Right kidney (tissue), 1 donor: ENCODE results near the gene BPGM.
"Not testable (repeated sequence)": the region's sequence is repeated elsewhere in the genome, so short reads cannot be mapped to it uniquely, and the experiment has no call there.

ENCODE experiments used
- DNase-seq: peaks from one replicate; pipeline ENCODE4 v3.0.0-alpha.2; 2016

Gene BPGM

GRCh38 chr7:134630237-134630636 is 16.4 kb upstream of the BPGM start:
- no peak for DNase-seq

DNA sequence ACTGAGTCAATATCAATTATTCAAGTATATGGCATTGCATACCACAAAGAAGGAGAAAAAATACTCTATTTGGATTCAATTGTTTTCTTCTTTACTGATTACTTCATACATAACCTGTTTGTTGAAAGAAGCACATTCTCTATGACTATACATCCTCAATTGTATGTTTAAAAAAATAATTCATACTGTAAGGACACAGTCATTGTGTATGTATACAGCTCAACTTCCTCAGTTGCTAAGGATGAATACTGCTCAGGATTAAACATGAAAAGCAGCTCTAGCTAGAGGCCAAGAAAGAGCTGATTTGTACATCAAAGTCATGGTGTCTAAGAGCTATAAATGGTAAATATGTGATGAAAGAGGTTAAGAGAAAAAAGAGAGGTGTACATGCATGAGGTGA is 15.8 kb upstream of the BPGM start:
- DNase-seq: no peak

- no peak for DNase-seq
Measured at GRCh38 chr7:134632052-134632451, 14.6 kb upstream of the BPGM start.

DNA sequence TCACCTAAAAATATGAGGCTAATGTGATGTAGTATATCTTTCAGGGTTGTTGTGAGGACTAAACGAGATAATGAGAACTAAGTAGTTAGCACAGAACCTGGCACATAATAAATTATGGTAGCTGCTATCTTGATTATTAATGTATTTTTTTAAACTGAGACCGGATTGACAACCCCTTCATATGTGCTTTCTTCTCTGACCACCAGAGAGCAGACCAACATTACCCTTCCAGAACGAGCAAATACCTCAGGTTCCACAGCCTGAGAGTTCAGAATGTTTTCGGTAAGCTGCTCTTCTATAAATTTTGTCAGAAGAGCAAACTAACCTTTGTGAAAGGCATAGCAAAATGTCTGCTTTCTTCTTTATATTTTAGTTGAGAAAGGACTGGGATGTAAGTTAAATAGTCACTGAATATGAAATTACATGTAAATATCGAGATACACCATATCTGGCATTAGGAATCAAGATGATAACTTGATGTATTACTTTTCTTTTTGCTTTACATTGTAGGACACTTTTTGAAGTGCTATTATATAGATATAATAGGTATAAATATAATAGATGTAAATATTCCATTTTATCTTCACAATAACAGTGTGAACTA is 13.6 kb upstream of the BPGM start:
- no peak for DNase-seq

DNA sequence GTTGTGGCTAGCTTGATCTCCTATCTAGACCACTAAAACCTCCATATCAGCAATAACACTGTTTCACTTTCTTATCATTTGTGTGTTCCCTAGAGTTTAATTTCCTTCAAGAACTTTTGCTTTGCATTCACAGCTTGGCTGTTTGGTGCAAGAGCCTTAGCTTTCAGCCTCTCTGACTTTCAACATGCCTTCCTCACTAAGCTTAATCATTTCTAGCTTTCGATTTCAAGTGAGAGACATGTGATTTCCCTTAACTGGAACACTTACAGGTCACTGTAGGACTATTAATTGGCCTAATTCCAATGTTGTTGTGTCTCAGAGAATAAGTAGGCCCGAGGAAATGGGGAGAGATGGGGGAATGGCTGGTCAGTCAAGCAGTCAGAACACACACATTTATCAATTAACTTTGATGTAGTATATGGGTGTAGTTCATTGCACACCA is 10.6 kb upstream of the BPGM start:
- no peak for DNase-seq

DNA sequence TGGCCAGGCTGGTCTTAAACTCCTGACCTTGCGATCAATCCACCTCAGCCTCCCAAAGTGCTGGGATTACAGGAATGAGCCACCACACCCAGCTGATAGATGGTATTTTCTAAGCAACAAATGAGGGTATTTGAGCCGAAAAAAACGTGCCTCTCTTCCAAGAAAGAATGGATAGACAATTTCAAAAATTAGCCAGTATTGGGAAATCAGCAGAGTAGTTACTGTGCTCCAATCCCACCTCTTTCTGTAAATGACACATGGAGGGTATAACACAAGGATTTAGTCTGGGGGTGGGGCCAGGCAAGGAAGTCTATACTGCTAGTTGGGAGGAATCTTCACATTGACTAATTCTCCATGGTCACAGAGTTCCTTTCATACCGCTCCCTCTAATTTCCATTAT is 9.2 kb upstream of the BPGM start:
- no peak for DNase-seq

- DNase-seq: no peak
Measured at GRCh38 chr7:134637934-134638719, 8.5 kb upstream of the BPGM start.

GRCh38 chr7:134639061-134639460 is 7.6 kb upstream of the BPGM start:
- no peak for DNase-seq

- no peak for DNase-seq
Measured at GRCh38 chr7:134639683-134640279, 6.9 kb upstream of the BPGM start.

DNA sequence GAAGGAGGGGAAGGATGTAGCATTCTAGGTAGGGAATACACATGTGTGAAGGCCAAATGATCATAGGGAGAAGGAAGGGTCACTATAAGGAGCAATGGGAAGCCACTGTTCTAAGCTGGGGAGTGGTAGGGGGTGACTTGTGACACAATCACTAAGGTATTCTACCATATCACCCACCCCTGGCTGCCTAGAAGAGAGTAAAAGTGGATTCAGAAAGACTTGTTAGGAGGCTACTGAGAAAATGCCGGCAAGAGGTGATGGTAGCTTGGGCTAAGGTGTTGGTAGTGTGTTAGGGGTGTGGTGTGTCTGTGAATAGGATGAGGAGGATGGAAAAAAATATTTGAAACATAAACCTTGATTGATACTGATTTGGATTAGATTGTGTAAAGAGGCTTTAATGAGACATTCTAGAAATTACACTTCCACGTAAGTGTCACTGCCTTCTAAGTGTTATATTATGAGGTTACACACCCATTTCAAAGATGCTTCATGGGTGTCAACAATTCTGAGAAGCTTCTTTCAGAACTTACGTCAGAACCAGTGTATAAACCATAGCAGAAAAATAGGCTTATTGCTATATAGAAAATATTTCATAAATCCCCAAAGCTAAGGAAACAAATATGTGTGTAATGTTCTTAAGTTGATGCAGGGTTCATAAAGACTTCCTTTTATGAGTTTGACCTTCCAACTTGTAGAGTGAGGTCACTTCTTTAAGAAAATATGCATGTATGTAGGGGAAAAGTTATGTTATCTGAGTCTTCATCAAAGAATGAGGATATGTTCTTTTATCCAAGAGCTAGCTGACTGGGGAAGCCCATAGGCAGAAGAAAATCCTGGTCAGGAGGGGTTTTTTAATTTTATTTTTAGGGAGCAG is 5.6 kb upstream of the BPGM start:
- no peak for DNase-seq

GRCh38 chr7:134641981-134642380 is 4.7 kb upstream of the BPGM start:
- DNase-seq: not testable (repeated sequence)

DNA sequence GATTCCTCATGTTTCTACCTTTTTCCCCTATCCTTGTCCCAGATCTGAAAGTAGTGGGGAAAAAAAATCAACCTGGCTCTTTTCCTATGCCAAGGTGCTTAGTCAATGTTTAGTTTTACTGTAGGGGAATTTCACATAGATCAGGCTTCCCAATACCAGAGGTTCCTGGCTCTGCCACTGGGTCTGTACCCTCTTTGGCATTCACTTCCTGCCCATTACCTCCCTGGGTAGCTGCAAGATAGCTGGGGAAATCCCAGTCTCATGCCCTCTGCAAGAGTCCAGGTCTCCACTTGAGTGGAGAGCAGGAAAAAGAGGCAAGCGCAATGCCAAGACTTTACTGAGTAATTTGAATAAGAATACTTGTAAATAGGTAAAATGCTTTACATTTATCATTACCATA is 3.5 kb upstream of the BPGM start:
- DNase-seq: no peak

DNA sequence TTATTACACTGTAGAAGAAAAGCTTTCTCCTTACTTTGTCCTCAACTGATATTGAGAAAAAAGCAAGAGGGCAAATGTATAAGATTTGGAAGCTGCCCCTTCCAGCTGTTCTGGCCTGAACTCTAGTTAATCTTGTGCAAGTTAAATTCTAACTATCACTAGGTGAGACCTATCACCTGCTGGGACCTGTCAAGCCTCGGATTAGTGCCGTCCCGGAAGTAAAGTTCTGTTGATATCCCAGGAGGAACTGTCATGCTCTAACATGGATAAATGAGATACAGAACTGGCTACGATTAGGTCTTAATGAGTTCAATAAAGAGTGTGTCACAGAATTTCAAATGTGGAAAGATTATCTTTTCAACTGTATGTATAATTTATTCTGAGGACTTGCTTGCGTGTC is 1.2 kb upstream of the BPGM start:
- no peak for DNase-seq

DNA sequence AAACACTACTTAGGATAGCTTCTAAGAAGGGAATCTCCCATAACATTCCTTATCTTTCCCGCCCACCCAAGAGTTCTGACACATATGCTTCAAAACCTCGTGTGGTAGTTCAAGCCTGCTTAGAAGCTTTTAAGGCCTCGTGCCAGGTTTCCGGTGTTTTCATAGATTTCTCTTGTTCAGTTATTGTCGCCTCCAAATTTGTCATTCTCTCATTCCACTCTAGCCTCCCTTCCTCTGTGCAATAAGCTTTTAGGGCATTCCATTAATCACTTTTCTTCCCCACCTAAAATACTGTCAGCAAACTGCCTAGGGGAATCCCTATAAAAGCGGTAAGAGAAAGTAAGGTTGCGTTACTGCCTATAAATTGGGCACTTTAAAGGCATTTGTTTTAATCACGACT is 718 bp upstream of the BPGM start:
- DNase-seq: peak; percentile 24

DNA sequence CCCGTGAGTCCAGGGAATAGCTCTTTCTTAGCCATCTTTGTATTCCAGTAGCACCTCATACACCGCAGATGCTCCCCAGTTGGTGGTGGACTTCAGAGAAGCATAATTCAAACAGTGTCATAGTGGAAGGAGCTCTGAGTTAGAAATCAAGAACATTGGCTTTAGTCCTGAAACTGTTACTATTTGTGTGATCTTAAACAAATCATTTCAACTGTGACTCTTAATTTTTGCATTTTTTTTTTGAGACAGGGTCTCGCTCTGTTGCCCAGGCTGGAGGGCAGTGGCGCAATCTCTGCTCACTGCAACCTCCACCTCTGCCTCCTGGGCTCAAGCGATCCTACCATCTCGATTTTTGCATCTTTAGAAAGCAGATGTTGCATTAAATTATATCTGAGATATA is 1.8 kb downstream of the BPGM start:
- DNase-seq: no peak

- DNase-seq: no peak
Measured at GRCh38 chr7:134649226-134649775, 2.6 kb downstream of the BPGM start.

GRCh38 chr7:134651991-134652390 is 5.3 kb downstream of the BPGM start:
- no peak for DNase-seq

GRCh38 chr7:134654104-134654775 is 7.6 kb downstream of the BPGM start:
- DNase-seq: no peak

DNA sequence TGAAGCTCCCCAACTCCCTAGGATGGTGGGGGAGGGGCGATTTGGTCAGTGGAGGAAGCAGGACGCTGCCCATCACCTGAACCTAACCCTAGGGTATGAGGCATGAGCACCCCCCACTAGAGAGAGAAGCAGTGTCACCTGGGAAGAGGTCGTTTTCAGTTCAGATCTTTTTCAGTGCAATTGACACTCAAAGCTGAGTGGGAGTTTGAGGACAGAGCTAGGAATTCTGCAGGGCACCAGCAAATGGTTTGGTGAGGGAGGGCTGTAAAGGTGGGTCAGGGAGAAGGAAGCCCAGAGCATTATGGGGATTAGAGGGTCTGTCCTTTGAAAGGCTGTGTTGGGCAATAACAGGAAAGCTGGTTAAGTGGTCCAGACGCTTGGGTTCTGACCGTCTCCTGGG is 10.9 kb downstream of the BPGM start:
- no peak for DNase-seq

DNA sequence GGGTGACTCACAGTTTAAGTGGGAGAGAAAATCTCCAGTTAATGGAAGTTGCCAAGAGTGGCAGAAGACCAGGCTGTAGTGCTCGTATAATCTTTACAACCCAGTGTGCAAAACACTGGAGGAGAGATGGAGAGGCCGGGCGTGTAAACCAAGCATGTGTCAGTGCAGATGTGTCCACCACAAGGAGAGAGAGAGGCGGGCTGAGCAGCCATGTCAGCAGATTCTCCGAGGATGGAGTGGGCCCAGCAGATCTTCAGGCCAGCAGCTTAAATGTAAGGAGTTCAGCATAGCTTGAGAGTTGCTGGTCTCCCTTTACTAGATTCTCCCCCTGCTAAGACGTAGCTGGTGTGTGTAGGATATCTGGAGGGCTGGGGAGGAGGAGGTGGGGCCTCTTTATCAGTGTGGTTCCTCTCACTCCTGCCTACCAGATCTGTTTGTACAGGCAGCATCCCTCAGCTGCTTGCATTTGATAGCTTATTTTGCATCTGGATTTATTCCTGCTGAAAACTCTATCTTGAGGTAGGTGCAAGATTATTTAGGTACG is 13.7 kb downstream of the BPGM start:
- DNase-seq: no peak

DNA sequence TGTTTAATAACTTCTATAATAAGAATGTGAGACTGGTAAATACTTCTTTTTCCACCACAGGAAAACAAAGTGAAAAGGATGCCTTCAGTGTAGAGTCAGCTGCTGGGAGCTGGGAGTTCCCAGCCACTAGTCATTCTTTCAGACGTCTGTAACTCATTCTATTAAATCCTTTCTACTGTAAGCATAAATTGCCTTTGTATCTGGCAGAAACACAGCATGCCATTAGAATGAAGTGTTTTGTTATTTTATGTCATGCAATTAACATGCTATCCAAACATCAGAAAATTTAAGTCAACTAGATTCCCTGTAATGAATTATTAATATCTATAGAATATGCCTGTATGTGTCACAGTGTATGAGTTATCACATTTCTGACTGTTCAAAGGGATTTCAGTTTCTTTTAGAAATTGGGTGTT is 14.3 kb downstream of the BPGM start:
- no peak for DNase-seq
